Stimulated activated CD4-positive, alpha-beta T cell treated with anti-CD3 and anti-CD28 coated beads, Interleukin-2, amount 100 ng/mL, for 4 hours (primary cell): ENCODE data around the gene PRPF40B.
"Not testable (repeated sequence)": the region's sequence is repeated elsewhere in the genome, so short reads cannot be mapped to it uniquely, and the experiment has no call there.

Source experiments
- DNase-seq: peaks from one replicate; pipeline ENCODE4 v3.0.0-alpha.2; 2020; ENCODE audit warnings: low read depth

The PRPF40B gene

GRCh38 chr12:49623142-49623904 lies at the start of gene PRPF40B:
TSS of gene PRPF40B (plus strand) at chr12:49623561. CDS start at chr12:49623591, 30 bp downstream.
- peak; percentile 80 for DNase-seq

GRCh38 chr12:49577589-49578315 lies 45.6 kb upstream of the PRPF40B start:
- no peak for DNase-seq

GRCh38 chr12:49578471-49579112 lies 44.8 kb upstream of the PRPF40B start:
- DNase-seq, result no peak

GRCh38 chr12:49580572-49581535 lies 42.5 kb upstream of the PRPF40B start:
- peak; percentile 26 for DNase-seq

- DNase-seq, result no peak
These were observed 41.2 kb upstream of the PRPF40B start for GRCh38 chr12:49582201-49582600.

- no peak for DNase-seq
These were observed 40.5 kb upstream of the PRPF40B start for GRCh38 chr12:49582850-49583249.

GRCh38 chr12:49583366-49584094 lies 39.8 kb upstream of the PRPF40B start:
- no peak for DNase-seq

GRCh38 chr12:49584591-49584990 lies 38.8 kb upstream of the PRPF40B start:
- no peak for DNase-seq

- no peak for DNase-seq
These were observed 37.6 kb upstream of the PRPF40B start for GRCh38 chr12:49585477-49586459.

- no peak for DNase-seq
These were observed 36.0 kb upstream of the PRPF40B start for GRCh38 chr12:49587174-49587908.

- DNase-seq, result no peak
These were observed 35.1 kb upstream of the PRPF40B start for GRCh38 chr12:49588281-49588680.

GRCh38 chr12:49588721-49589516 lies 34.4 kb upstream of the PRPF40B start:
- DNase-seq, result no peak

- no peak for DNase-seq
These were observed 24.8 kb upstream of the PRPF40B start for GRCh38 chr12:49598527-49598926.

GRCh38 chr12:49599961-49600360 lies 23.4 kb upstream of the PRPF40B start:
- DNase-seq, result no peak

- no peak for DNase-seq
These were observed 19.6 kb upstream of the PRPF40B start for GRCh38 chr12:49603721-49604120.

GRCh38 chr12:49604856-49605255 lies 18.5 kb upstream of the PRPF40B start:
- DNase-seq, result no peak

GRCh38 chr12:49605539-49605938 lies 17.8 kb upstream of the PRPF40B start, which contains the start of gene FAM186B:
TSS of gene FAM186B (minus strand) at chr12:49605639. CDS start at chr12:49605477, 162 bp downstream.
- DNase-seq, result not testable (repeated sequence)
